WI38 (cell line): Measurements from ENCODE around the gene NPR3.
A peak's percentile ranks its signal among the peaks of the same experiment; 100 is the strongest.

Experiments used
- H3K4me3 ChIP-seq: 2 replicates; pipeline ENCODE4 v1.5.1; 2011; ENCODE audit warnings: low read depth, mild to moderate bottlenecking, control low read depth, low read length
- TF ChIP-seq, protein P1 (sequence below): IDR thresholded peaks from 2 replicates; pipeline ENCODE4 v1.5.1; 2012; ENCODE audit warnings: low read depth, mild to moderate bottlenecking, control low read depth, low read length

NPR3 gene

DNA sequence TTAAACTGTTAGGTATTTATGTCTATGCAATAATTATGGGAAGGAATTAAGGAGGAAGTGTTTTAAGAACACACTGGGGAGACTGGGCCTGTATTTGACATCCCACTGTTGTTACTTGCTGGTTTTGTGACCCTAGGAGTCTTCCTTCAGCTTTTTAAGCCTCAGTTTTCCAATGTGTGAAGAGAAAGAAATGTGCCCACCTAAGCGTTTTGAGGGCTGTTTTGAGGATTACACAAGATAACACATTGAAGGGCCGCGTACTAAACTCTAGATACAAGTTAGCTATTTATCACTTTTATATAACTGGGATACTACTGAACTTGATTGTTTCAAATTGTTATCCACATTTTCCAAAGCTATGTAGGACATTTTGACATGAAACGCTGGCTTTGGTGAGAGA, 72.5 kb downstream of the NPR3 start:
- no peak overlapping the region for H3K4me3 ChIP-seq
- TF ChIP-seq, protein P1, sequence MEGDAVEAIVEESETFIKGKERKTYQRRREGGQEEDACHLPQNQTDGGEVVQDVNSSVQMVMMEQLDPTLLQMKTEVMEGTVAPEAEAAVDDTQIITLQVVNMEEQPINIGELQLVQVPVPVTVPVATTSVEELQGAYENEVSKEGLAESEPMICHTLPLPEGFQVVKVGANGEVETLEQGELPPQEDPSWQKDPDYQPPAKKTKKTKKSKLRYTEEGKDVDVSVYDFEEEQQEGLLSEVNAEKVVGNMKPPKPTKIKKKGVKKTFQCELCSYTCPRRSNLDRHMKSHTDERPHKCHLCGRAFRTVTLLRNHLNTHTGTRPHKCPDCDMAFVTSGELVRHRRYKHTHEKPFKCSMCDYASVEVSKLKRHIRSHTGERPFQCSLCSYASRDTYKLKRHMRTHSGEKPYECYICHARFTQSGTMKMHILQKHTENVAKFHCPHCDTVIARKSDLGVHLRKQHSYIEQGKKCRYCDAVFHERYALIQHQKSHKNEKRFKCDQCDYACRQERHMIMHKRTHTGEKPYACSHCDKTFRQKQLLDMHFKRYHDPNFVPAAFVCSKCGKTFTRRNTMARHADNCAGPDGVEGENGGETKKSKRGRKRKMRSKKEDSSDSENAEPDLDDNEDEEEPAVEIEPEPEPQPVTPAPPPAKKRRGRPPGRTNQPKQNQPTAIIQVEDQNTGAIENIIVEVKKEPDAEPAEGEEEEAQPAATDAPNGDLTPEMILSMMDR = no peak

DNA sequence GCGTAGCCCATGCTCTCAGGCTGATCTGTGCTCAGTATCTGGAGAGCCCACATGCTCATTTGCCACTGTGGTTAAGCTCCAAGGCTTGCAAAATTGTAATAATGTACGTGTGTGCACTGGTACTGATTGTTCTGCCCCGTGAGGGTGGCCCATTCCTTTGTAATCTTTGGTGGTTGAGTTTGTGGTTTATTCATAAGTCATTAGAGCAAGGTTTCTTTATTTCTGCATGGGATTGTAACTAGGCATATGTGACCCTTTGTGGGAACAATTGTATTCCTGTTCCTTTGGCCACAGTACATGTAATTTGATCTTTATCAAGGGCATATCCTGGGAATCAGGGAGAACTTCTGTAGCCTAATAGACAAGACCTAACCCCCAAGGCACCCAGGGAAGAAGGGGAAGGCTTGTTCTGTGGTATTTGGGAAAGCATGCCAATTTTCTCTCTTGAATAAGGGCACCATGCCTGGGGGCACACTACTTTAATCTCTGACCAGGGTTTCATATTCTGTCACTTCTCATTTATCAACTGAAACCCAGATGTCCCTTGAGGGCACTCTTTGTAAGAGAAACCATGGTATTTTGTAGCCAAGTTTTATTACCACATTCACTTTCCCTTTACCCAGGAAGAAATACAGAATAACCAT, 74.6 kb downstream of the NPR3 start:
- TF ChIP-seq, protein P1 = no peak
- no peak overlapping the region for H3K4me3 ChIP-seq

DNA sequence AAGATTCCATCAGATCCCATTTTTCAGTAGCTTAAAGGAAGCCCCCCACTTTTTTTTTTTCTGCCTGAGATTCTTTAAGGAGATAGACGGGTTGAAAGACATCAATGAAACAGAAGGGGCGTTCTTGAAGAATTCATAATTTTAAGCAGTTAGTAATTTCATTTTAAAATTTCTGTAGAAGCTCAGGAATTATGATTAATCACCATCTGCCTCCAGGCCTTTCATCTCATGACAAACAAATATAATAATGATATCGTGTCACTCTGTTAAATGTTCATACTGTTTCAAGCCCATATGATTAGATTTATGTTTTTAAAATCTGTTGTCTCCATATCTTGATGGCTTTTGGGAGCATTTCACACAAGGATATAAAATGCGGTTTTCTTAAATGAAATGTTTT, 75.2 kb downstream of the NPR3 start:
- TF ChIP-seq, protein P1 = no peak
- H3K4me3 ChIP-seq = no peak overlapping the region

DNA sequence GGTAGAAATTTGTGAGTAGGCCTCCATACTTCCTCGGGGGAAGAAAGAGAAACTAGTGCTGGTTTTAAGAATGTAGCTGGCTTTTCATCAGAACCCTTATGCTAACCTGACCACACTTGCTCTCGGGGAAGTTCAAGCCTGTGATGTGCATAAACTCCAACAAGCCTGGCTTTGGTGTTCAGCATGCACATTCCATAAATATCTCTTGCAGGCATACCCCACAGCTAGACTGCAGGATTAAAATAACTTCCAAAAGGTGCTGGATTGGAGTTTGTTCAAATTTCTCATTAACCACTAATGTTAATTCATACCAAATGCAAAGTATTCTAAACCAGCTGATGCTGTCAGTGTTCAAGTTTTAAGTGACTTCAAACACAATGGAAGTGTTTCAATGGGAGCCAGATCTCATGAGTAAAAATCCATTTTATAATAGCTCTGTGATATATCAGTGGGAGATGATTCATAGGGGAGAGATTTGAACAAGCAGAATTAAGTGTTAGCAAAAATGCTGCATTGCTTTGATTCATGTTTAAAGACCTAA, 79.4 kb downstream of the NPR3 start:
- H3K4me3 ChIP-seq = no peak overlapping the region
- TF ChIP-seq, protein P1 = no peak

DNA sequence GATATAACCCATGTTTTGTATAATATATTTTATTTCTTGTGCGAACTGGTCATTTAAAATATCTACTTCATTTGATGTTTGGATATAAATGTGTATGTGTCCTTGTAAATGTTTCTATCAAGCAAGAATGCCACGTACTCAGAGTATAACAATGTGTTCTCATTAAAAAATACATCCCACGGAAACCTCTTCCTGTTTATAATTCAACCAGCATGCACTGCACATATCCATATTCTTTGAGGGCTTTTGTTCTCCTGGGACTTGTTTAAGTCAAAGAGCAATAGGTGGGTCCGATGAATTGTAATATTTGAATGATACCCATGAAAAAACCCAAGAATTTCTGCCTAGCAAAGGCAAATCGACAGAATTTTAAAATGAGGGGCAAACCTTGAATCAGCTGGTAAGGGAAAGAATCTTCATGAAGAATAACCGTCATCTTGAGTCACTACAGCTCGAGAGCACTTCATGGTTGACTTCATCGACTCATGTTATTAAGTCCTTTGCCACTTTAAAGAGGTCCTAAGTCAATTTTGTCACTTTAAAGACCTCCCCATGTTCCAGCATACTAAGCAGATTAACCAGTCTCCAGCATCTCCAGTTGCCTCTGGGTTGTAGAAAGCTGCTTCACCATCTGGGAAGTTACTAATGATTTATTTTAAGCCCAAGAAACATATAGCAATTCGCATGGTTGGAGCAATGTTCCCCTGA, 80.6 kb downstream of the NPR3 start:
- TF ChIP-seq, protein P1 = no peak
- no peak overlapping the region for H3K4me3 ChIP-seq

DNA sequence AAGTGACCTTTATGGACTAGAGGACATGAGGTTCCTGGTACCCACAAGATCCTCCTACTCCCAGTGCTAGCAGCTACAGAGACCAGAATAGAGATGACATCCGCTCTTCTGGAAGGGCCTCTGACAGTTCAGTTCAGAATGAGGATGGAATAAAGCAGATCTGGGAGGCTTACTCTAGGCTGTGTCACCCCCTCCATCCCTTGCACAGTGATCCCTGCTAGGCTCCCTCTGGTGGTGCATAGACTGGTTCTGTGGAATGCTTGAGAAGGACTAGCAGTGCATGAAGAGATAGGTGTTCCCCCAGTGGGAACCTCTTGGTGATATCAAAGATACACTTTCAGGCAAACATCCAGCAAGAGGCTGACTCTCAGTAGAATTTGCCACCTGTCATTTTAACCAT, 83.0 kb downstream of the NPR3 start:
- no peak overlapping the region for H3K4me3 ChIP-seq
- TF ChIP-seq, protein P1 = peak; percentile 51

DNA sequence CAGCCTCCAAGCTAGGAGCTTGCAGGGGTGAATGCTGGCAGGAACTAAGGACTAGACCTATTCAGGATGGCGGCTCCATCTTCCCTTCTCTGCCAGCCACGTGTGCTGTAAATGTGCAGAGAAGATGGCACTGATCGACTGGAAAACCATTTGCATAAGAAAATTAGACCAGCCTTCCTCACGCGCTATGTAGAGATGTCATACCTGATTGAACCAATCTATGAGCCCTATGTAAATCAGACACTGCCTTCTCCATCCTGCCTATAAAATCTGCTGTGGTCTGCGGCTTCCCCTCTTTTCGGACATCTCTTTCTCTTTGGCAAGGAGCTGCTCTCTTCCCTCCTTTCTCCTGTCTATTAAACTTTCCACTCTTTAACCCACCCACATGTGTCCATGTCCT, 91.6 kb downstream of the NPR3 start:
- TF ChIP-seq, protein P1 = no peak
- no peak overlapping the region for H3K4me3 ChIP-seq
